GM19438 (cell line): ENCODE data around the gene LBR.

Experiments used
- ATAC-seq: cut with Tn5 transposase; IDR thresholded peaks from one replicate; pipeline ENCODE4 v1.9.1; 2021; ENCODE audit warnings: low read depth; ENCODE audit not compliant: unreplicated experiment

The LBR gene

GRCh38 chr1:225446981-225447615, 19.3 kb upstream of the LBR start:
- no peak for ATAC-seq

- ATAC-seq, result no peak
Observed at GRCh38 chr1:225446595-225446960, 18.7 kb upstream of the LBR start.

- ATAC-seq, result no peak
Observed at GRCh38 chr1:225445639-225446594, 18.1 kb upstream of the LBR start.

GRCh38 chr1:225442123-225442505, 14.3 kb upstream of the LBR start:
- no peak for ATAC-seq

GRCh38 chr1:225441314-225442122, 13.7 kb upstream of the LBR start:
- peak; percentile 65 for ATAC-seq

- ATAC-seq, result no peak
Observed at GRCh38 chr1:225440380-225441221, 12.8 kb upstream of the LBR start.

GRCh38 chr1:225437710-225438437, 10.0 kb upstream of the LBR start:
- ATAC-seq, result no peak

GRCh38 chr1:225435957-225436392, 8.1 kb upstream of the LBR start:
- ATAC-seq, result peak; percentile 64

- ATAC-seq, result peak; percentile 23
Observed at GRCh38 chr1:225435487-225435886, 7.6 kb upstream of the LBR start.

GRCh38 chr1:225435076-225435475, 7.2 kb upstream of the LBR start:
- no peak for ATAC-seq

- ATAC-seq, result no peak
Observed at GRCh38 chr1:225434046-225434445, 6.2 kb upstream of the LBR start.

GRCh38 chr1:225431081-225431863, 3.4 kb upstream of the LBR start:
- no peak for ATAC-seq

GRCh38 chr1:225430301-225430700, 2.5 kb upstream of the LBR start:
- ATAC-seq, result no peak

- no peak for ATAC-seq
Observed at GRCh38 chr1:225428881-225429455, 1.1 kb upstream of the LBR start.

- peak; percentile 90 for ATAC-seq
Observed at GRCh38 chr1:225428068-225428880, 436 bp upstream of the LBR start.

GRCh38 chr1:225426395-225427234, 1.2 kb downstream of the LBR start:
- ATAC-seq, result no peak
